ENCODE results near the gene UBN2.
A peak's percentile ranks its signal among the peaks of the same experiment; 100 is the strongest.

UBN2 gene

GRCh38 chr7:139231513-139232376 is 708 bp downstream of the UBN2 start:
- DNase-seq (ENCODE audit: low read depth in 2 of 2) = peak in 1 of 2 donors; percentile 7

GRCh38 chr7:139232377-139232717 is 1.3 kb downstream of the UBN2 start:
- DNase-seq (ENCODE audit: low read depth in 2 of 2) = no peak

- no peak for DNase-seq (ENCODE audit: low read depth in 2 of 2)
Observed at GRCh38 chr7:139232904-139233303, 1.9 kb downstream of the UBN2 start.

DNA sequence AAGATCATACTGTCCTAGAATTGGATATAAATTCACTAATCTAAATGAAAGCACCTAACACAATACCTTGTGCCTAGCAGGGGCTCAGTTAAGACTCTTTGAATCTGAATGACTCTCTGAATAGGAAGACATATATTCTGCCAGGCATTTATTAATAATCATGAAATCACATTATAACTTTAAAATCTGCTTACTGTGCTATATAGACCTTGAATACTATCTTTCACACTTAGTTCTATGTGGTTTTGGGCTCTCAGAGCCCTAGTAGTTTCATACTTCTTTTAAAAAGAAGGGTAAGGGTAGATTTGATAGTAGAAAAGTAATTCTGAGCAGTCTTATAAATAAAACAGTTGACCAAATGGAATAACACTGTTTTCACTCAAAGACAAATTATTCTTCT is 10.2 kb downstream of the UBN2 start:
- DNase-seq (ENCODE audit: low read depth in 2 of 2) = no peak

- DNase-seq (ENCODE audit: low read depth in 2 of 2) = no peak
Observed at GRCh38 chr7:139242741-139243281, 11.8 kb downstream of the UBN2 start.

- no peak for DNase-seq (ENCODE audit: low read depth in 2 of 2)
Observed at GRCh38 chr7:139245401-139245800, 14.4 kb downstream of the UBN2 start.

DNA sequence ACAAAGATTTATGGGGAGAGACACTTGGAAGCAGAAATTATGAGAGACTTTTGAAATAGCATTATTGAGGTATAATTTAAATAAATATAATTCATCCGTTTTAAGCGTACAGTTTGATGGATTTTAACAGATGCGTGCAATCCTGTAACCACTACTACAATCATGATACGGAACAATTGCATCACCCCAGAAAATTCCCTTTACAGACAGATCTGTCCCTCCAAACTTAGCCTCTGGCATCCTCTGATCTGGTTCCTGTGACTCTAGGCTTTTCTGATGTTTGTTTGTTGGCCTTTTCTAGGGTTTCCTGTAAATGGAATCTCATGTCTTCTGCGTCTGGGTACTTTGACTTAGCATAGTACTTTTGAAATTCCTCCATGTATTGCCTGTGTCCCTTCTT is 15.5 kb downstream of the UBN2 start:
- DNase-seq (ENCODE audit: low read depth in 2 of 2) = no peak

DNA sequence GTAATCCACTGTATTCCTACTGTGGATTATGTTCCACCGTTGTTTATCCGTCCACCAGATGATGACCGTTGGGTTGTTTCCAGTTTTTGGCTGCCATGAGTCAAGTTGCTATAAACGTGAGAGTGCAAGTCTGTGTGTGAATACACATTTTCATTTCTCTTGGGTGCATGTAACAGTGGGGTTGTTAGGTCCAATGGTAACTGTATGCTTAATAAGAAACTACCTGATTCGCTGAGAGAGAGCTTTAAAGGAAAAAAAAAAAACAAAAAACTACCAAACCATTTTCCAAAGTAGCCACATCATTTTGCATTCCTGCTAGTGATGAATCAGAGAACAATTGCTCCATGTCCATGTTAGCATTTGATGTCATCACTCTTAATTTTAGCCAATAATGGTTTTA is 15.9 kb downstream of the UBN2 start:
- no peak for DNase-seq (ENCODE audit: low read depth in 2 of 2)

GRCh38 chr7:139249179-139249810 is 18.3 kb downstream of the UBN2 start:
- DNase-seq (ENCODE audit: low read depth in 2 of 2) = no peak

DNA sequence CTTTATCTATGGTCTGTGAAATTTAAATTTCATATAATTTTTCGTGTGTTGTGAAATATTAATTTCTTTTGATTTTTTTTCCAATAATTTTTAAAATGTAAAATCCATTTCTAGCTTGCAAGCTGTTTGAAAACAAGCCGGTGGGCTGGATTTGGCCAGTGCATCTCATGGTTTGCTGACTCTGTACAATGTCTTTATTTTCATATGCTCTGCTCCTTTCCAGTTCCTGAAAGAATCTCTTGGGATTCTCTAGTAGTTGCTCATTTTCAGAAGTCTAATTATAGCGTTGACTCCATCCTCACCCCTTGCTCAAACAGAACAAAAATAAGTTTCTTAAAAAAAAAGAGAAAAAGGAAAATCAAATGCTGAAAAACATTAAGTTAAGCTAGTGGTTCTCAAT is 21.4 kb downstream of the UBN2 start:
- no peak for DNase-seq (ENCODE audit: low read depth in 2 of 2)

- no peak for DNase-seq (ENCODE audit: low read depth in 2 of 2)
Observed at GRCh38 chr7:139254281-139254680, 23.2 kb downstream of the UBN2 start.

- DNase-seq (ENCODE audit: low read depth in 2 of 2) = no peak
Observed at GRCh38 chr7:139254728-139255127, 23.7 kb downstream of the UBN2 start.

DNA sequence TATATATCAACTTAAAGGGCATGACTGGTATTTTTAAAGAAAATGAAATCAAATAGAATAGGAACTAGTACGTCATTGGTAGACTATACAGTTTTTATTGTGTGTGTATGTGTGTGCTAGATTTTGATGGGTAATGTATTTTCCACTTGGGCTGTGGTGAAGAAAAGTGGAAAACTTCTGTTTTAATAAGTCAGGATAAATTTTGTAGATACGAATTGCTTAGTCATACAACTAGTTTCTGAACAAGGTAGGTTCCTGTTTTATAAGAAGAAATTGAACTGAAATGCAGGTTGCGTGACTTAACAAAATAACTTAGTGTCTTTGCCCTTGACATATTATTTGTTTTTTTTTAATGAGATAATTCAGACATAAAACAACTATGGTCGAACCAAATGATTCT is 24.3 kb downstream of the UBN2 start:
- DNase-seq (ENCODE audit: low read depth in 2 of 2) = no peak

DNA sequence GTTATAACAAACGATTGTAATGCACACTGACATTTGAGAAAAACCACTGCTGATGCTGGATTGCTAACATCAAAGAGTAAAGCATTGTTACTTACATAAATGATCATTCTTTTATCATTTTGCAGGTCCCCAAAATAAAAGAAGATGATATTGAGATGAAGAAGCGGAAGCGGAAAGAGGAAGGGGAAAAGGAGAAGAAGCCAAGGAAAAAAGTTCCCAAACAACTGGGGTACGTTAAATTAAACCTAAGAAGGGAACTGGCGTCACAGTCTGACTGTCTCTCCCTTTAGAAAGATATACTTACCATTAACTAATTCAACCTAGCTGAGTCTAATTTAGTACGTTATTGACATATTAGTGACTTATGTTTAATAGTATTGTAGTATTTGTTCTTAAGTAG is 28.1 kb downstream of the UBN2 start:
- no peak for DNase-seq (ENCODE audit: low read depth in 2 of 2)

- no peak for DNase-seq (ENCODE audit: low read depth in 2 of 2)
Observed at GRCh38 chr7:139264220-139264619, 33.2 kb downstream of the UBN2 start.

GRCh38 chr7:139265673-139266072 is 34.6 kb downstream of the UBN2 start:
- DNase-seq (ENCODE audit: low read depth in 2 of 2) = no peak

DNA sequence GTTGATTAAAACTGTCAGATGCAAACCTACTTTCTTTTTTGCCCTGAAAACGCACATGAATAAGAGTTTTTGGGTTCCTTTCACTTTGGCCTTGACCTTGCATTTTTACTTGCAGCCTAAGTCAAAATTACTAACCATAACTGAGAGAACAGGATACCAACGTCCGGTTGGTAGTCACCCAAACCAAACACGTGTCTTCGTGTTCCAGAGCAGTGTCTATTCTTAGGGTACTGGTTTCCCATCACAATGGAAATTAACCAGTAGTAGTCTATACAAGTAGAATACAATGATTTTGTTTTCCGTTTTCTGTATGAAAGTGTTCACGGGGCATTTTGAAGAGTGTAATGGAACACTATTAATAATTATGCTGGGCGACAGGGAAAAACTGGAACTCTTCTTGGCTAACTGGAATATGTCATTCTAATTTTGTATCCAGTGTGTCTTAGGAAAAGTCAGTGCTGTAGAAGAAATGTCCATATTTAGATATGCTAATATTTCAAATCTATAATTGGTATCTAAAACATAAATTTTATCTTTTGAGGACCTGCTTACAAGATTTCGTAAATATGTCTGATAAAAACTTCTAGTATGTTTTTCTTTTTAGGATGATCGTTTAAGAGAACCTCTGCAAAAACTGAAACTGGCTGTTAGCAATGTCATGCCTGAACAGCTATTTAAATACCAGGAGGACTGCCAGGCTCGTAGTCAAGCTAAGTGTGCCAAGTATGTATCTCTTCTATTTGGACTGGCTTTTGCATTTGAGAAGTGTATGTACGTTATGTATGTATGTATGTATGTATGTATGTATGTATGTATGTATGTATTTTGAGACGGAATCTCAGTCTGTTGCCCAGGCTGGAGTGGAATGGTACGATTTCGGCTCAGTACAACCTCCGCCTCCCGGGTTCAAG is 40.9 kb downstream of the UBN2 start:
- DNase-seq (ENCODE audit: low read depth in 2 of 2) = no peak

- DNase-seq (ENCODE audit: low read depth in 2 of 2) = no peak
Observed at GRCh38 chr7:139284252-139284896, 53.3 kb downstream of the UBN2 start.

- DNase-seq (ENCODE audit: low read depth in 2 of 2) = no peak
Observed at GRCh38 chr7:139286144-139286543, 55.1 kb downstream of the UBN2 start.

- DNase-seq (ENCODE audit: low read depth in 2 of 2) = no peak
Observed at GRCh38 chr7:139292821-139293220, 61.8 kb downstream of the UBN2 start.

DNA sequence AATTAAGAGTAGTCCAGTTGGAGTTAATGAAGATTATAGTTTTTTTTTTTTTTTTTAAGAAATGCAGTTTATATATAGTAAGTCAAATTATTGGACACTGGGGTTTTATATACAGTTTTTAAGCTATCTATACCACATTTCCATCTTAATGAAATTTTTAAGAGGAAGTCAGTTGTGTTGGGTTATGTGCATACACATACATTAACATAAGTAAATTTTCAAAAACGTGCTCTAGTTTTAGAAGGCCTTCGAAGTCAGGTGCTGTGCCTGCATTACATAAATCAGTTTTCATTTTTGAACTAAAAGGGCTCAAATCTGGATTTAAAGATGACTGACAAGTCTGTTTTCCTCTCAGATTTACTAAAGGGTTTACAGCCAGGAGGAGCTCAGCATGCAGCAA is 62.5 kb downstream of the UBN2 start:
- DNase-seq (ENCODE audit: low read depth in 2 of 2) = no peak

GRCh38 chr7:139294241-139294640 is 63.2 kb downstream of the UBN2 start:
- no peak for DNase-seq (ENCODE audit: low read depth in 2 of 2)
